ENCODE measurements around the gene TRDMT1. TPM values are rescaled to one million over a fixed set of nuclear protein-coding genes. Genes with fewer than 3 reads are reported as not detected.

TRDMT1 gene
- polyA plus RNA-seq (21.7 and 25.4 TPM in 2 replicates), polyA minus RNA-seq (61.8 and 77.3 TPM in 2 replicates)

- Histone ChIP-seq H3K79me2 (replicated peaks; ENCODE audit: insufficient read depth, low read length) (peaks cover 26% of the 10 kb centered on the region), H3K36me3 (ENCODE audit: insufficient read depth, low read length) (no peaks in the 10 kb centered on the region), H3F3A (ENCODE audit: insufficient read depth, low read length, poor library complexity, severe bottlenecking) (peaks cover 4% of the 10 kb centered on the region), H3K27ac (ENCODE audit: low read length) (peak within 1 kb of the TSS; percentile 95), H3K4me2 (ENCODE audit: low read length) (peak within 1 kb of the TSS; percentile 70), H4K20me1 (ENCODE audit: insufficient read depth) (no peaks in the 10 kb centered on the region), H3K9ac (ENCODE audit: low read length) (peak within 1 kb of the TSS; percentile 92), H3K9me3 (ENCODE audit: low read length) (no peaks in the 10 kb centered on the region), H2AFZ (ENCODE audit: low read depth, low read length) (peak within 1 kb of the TSS; percentile 92), H3K27me3 (ENCODE audit: insufficient read depth, low read depth, low read length) (no peaks in the 10 kb centered on the region), H3K4me3 (ENCODE audit: low read length) (peak within 1 kb of the TSS; percentile 81), H3K9me2 (ENCODE audit: insufficient read depth, low read length) (no peaks in the 10 kb centered on the region)
- peak; percentile 57 for TF ChIP-seq EP300 (conservative IDR thresholded peaks at IDR 0.05; ENCODE audit: poor library complexity, severe bottlenecking)
- TF ChIP-seq SMC3 (conservative IDR thresholded peaks at IDR 0.05; ENCODE audit: poor library complexity), result peak; percentile 42
- TF ChIP-seq MXI1 (conservative IDR thresholded peaks at IDR 0.05; ENCODE audit: poor library complexity, severe bottlenecking), result peak; percentile 95
- peak; percentile 87 for TF ChIP-seq REST (IDR thresholded peaks at IDR 0.05; ENCODE audit: borderline replicate concordance)
- TF ChIP-seq TAF1 (IDR thresholded peaks at IDR 0.05; ENCODE audit: low read depth), result peak; percentile 97
- TF ChIP-seq EZH2 (IDR thresholded peaks at IDR 0.05; ENCODE audit: borderline replicate concordance, insufficient read depth, low read length, poor library complexity, severe bottlenecking), result no peak
- TF ChIP-seq CTCF (IDR thresholded peaks at IDR 0.05; ENCODE audit: poor library complexity, severe bottlenecking), result no peak
- TF ChIP-seq RAD21 (conservative IDR thresholded peaks at IDR 0.05), result peak; percentile 48
- TF ChIP-seq POLR2AphosphoS5 (IDR thresholded peaks at IDR 0.05), result peak; percentile 76
Measured at GRCh38 chr10:17200912-17201793, at the start of gene TRDMT1. Gene TRDMT1 (minus strand): TSS chr10:17201672. CDS start chr10:17201634, 38 bp downstream.

GRCh38 chr10:17250736-17251135, 49.3 kb upstream of the TRDMT1 start:
- H3K4me3 ChIP-seq (ENCODE audit: low read length), result no peak overlapping the region

More at GRCh38 chr10:17250736-17251135, 49.3 kb upstream of the TRDMT1 start:
- Histone ChIP-seq H3K27ac (ENCODE audit: low read length) (no peak overlapping the region), H3K4me2 (ENCODE audit: low read length) (no peak overlapping the region), H3K9me3 (ENCODE audit: low read length) (no peaks in the 10 kb centered on the region), H3K9ac (ENCODE audit: low read length) (no peak overlapping the region), H4K20me1 (ENCODE audit: insufficient read depth) (no peaks in the 10 kb centered on the region), H3K9me2 (ENCODE audit: insufficient read depth, low read length) (no peaks in the 10 kb centered on the region), H3F3A (ENCODE audit: insufficient read depth, low read length, poor library complexity, severe bottlenecking) (no peaks in the 10 kb centered on the region), H3K27me3 (ENCODE audit: insufficient read depth, low read depth, low read length) (no peaks in the 10 kb centered on the region), H3K36me3 (ENCODE audit: insufficient read depth, low read length) (no peaks in the 10 kb centered on the region), H2AFZ (ENCODE audit: low read depth, low read length) (no peak overlapping the region), H3K79me2 (replicated peaks; ENCODE audit: insufficient read depth, low read length) (no peaks in the 10 kb centered on the region)
- TF ChIP-seq EP300 (conservative IDR thresholded peaks at IDR 0.05; ENCODE audit: poor library complexity, severe bottlenecking), result no peak
- TF ChIP-seq RAD21 (conservative IDR thresholded peaks at IDR 0.05), result no peak
- TF ChIP-seq MXI1 (conservative IDR thresholded peaks at IDR 0.05; ENCODE audit: poor library complexity, severe bottlenecking), result no peak
- no peak for TF ChIP-seq SMC3 (conservative IDR thresholded peaks at IDR 0.05; ENCODE audit: poor library complexity)
- TF ChIP-seq EZH2 (IDR thresholded peaks at IDR 0.05; ENCODE audit: borderline replicate concordance, insufficient read depth, low read length, poor library complexity, severe bottlenecking), result no peak
- no peak for TF ChIP-seq CTCF (IDR thresholded peaks at IDR 0.05; ENCODE audit: poor library complexity, severe bottlenecking)
- TF ChIP-seq POLR2AphosphoS5 (IDR thresholded peaks at IDR 0.05), result no peak
- no peak for TF ChIP-seq TAF1 (IDR thresholded peaks at IDR 0.05; ENCODE audit: low read depth)
- no peak for TF ChIP-seq REST (IDR thresholded peaks at IDR 0.05; ENCODE audit: borderline replicate concordance)
